HepG2 (cell line): ENCODE results near the gene ATG7. TPM values are rescaled to one million over a fixed set of nuclear protein-coding genes. Genes with fewer than 3 reads are reported as not detected.

Experiments
- CBFB ChIP-seq: sonication (generic); formaldehyde crosslinking; IDR thresholded peaks from 2 replicates; pipeline ENCODE4 v1.4.0; 2020; ENCODE audit warnings: missing genetic modification reagents
- ELF3 ChIP-seq: IDR thresholded peaks from 2 replicates; pipeline ENCODE4 v1.6.1; 2016; ENCODE audit warnings: missing genetic modification reagents, missing compliant biosample characterization
- HINFP ChIP-seq: sonication (generic); formaldehyde crosslinking; IDR thresholded peaks from 2 replicates; pipeline ENCODE4 v1.4.0; 2020; ENCODE audit warnings: low read depth, mild to moderate bottlenecking, missing genetic modification reagents
- MATR3 ChIP-seq: sonication (generic); formaldehyde crosslinking; IDR thresholded peaks from 2 replicates; pipeline ENCODE4 v1.4.0; 2020; ENCODE audit warnings: missing genetic modification reagents
- NPAS2 ChIP-seq: sonication (generic); formaldehyde crosslinking; IDR thresholded peaks from 2 replicates; pipeline ENCODE4 v1.8.0; 2022; ENCODE audit warnings: mild to moderate bottlenecking, missing genetic modification reagents, borderline replicate concordance
- RBAK ChIP-seq: sonication (generic); formaldehyde crosslinking; IDR thresholded peaks from 2 replicates; pipeline ENCODE4 v1.5.1; 2020; ENCODE audit warnings: mild to moderate bottlenecking, missing genetic modification reagents
- RELA ChIP-seq: sonication (generic); formaldehyde crosslinking; IDR thresholded peaks from 2 replicates; pipeline ENCODE4 v1.4.0; 2020; ENCODE audit warnings: missing genetic modification reagents
- SNAI1 ChIP-seq: sonication (generic); formaldehyde crosslinking; IDR thresholded peaks from 2 replicates; pipeline ENCODE4 v1.5.0; 2020; ENCODE audit warnings: mild to moderate bottlenecking, missing genetic modification reagents, borderline replicate concordance
- TBP ChIP-seq: sonication (generic); formaldehyde crosslinking; IDR thresholded peaks from 2 replicates; pipeline ENCODE4 v1.5.0; 2020; ENCODE audit warnings: missing genetic modification reagents
- ZBTB25 ChIP-seq: IDR thresholded peaks from 2 replicates; pipeline ENCODE4 v1.6.1; 2018; ENCODE audit warnings: missing genetic modification reagents
- ZBTB26 ChIP-seq: IDR thresholded peaks from 2 replicates; pipeline ENCODE4 v1.6.1; 2016; ENCODE audit warnings: missing compliant biosample characterization, missing genetic modification reagents, borderline replicate concordance
- ZBTB44 ChIP-seq: sonication (generic); formaldehyde crosslinking; IDR thresholded peaks from 2 replicates; pipeline ENCODE4 v1.4.0; 2020; ENCODE audit warnings: missing genetic modification reagents
- ZBTB49 ChIP-seq: sonication (generic); formaldehyde crosslinking; IDR thresholded peaks from 2 replicates; pipeline ENCODE4 v1.4.0; 2020; ENCODE audit warnings: missing genetic modification reagents, borderline replicate concordance
- ZNF572 ChIP-seq: sonication (generic); formaldehyde crosslinking; IDR thresholded peaks from 2 replicates; pipeline ENCODE4 v1.5.1; 2020; ENCODE audit warnings: mild to moderate bottlenecking, missing genetic modification reagents
- ZNF616 ChIP-seq: sonication (generic); formaldehyde crosslinking; IDR thresholded peaks from 2 replicates; pipeline ENCODE4 v1.5.0; 2020; ENCODE audit warnings: low read depth, mild to moderate bottlenecking, missing genetic modification reagents
- ZNF749 ChIP-seq: sonication (generic); formaldehyde crosslinking; IDR thresholded peaks from 2 replicates; pipeline ENCODE4 v1.8.0; 2022; ENCODE audit warnings: mild to moderate bottlenecking, missing genetic modification reagents, moderate library complexity, borderline replicate concordance
- ZNF83 ChIP-seq: sonication (generic); formaldehyde crosslinking; IDR thresholded peaks from 2 replicates; pipeline ENCODE4 v1.4.0; 2020; ENCODE audit warnings: missing genetic modification reagents, mild to moderate bottlenecking, borderline replicate concordance
- polyA plus RNA-seq, 8 experiments: library from polyadenylated mRNA; depleted of rRNA in 3 of 8; stranded (reverse) in 7 of 8; unstranded in 1 of 8; fragments of >200 nt; fragmentation: Illumina TruSeq in 4 of 8; extraction: Trizol in 4 of 8; gene quantifications; 2 replicates each; pipeline versions ENCODE4 v1.2.1 to v1.2.3, GENCODE V29; 2011 to 2016; ENCODE audit warnings: low read depth in 4 of 8, missing spikeins in 1 of 8, mixed read lengths in 1 of 8; ENCODE audit not compliant: insufficient read depth in 1 of 8
- total RNA-seq, 5 experiments: library from RNA; depleted of rRNA; stranded (reverse); fragments of >200 nt; fragmentation: Illumina TruSeq; extraction: Trizol; gene quantifications; 2 replicates each; pipeline ENCODE4 v1.2.3, GENCODE V29; 2016; ENCODE audit warnings: low read depth in 1 of 5

Gene ATG7
- total and polyA plus RNA-seq, 2 of the 13 experiments (the other 11 are each of a cell fraction or from before 2014, with no cell fraction given), result 7.8 to 22.1 TPM

DNA sequence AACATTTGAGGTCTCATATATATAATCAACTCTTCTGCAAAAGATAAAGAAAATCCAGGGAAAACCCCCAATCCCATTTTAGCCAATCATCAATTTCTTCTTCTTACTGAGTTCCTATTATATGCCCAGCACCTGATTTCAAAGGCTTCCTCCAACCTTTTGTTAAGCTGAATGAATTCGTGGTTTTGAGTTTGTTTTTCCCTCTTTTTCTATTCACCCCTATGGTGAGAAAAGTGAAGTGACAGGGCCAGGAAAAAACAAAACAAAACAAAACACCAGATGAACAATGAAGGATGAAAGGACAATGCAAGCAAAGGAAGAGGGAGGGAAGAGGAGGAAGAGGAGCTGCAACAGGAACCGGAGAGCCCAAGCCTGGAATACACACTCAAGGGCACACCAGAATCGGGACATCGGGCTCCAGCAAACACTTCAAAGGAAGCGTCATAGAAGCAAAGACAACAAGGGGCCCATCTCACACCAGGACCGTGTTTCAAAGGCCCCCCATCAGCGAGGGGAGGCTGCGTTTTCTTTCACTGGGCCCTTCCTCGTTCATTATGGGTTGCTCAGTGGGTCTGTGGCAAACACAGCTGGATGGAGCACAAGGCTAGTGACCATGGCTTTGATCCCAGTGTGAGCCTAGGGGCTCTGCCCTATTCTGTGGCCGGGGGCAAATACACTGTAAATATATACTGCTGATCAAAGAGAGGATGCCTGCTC lies 321.3 kb downstream of the ATG7 start (continued):
- no peak for TF ChIP-seq CBFB (CRISPR knock-in tag)
- TF ChIP-seq ZBTB25 (CRISPR knock-in tag), result no peak
- TF ChIP-seq ZBTB44 (CRISPR knock-in tag), result no peak
- peak; percentile 75 for TF ChIP-seq ELF3 (CRISPR knock-in tag)
- TF ChIP-seq NPAS2 (CRISPR knock-in tag), result no peak
- TF ChIP-seq ZBTB49 (CRISPR knock-in tag), result no peak
- TF ChIP-seq MATR3, result no peak
- TF ChIP-seq HINFP (CRISPR knock-in tag), result no peak
- no peak for TF ChIP-seq SNAI1 (CRISPR knock-in tag)
- TF ChIP-seq TBP (CRISPR knock-in tag), result no peak
- TF ChIP-seq ZBTB26 (CRISPR knock-in tag), result no peak
- no peak for TF ChIP-seq ZNF572 (CRISPR knock-in tag)
- TF ChIP-seq RBAK (CRISPR knock-in tag), result no peak
- no peak for TF ChIP-seq ZNF749 (CRISPR knock-in tag)
- TF ChIP-seq RELA, result no peak
- no peak for TF ChIP-seq ZNF83 (CRISPR knock-in tag)
- no peak for TF ChIP-seq ZNF616 (CRISPR knock-in tag)
